CD4-positive, alpha-beta T cell treated with Interleukin-12 subunit alpha and Interleukin-12 subunit beta, for 1 hour (primary cell): Measurements from ENCODE around the gene STAT5B.
"Not testable (repeated sequence)": the region's sequence is repeated elsewhere in the genome, so short reads cannot be mapped to it uniquely, and the experiment has no call there.

ENCODE experiments used
- DNase-seq: peaks from one replicate; pipeline ENCODE4 v3.0.0-alpha.2; 2020

The STAT5B gene

DNA sequence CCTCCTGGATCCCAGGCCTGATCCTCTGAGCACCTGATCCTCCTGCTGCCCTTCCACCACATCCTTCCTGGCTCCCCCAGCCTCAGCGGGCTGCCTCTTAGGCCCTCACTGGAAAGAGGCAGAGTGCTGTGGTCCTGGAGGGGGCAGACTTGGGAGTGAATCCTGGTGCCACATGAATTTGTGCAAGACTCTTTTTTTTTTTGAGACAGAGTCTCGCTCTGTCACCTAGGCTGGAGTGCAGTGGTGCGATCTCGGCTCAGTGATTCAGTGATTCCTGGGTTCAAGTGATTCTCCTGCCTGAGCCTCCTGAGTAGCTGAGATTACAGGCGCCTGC, 84.9 kb downstream of the STAT5B start:
- no peak for DNase-seq

- no peak for DNase-seq
Observed at GRCh38 chr17:42190491-42191274, 85.5 kb downstream of the STAT5B start.

DNA sequence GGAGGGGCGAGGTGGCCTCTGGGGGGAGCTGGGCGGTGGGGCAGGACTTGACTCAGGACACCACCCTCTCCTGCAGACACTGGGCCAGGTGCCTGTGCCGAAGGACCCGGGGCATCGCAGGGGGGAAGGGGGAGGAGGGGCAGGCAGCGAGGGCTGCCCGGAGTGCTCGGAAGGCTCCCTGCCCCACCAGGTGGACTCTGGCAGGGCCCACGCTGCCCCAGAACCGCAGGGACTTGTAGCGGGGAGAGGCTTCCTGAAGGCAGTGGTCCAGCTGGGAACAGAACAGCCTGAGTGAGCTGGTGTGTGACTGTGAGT, 86.6 kb downstream of the STAT5B start:
- no peak for DNase-seq

DNA sequence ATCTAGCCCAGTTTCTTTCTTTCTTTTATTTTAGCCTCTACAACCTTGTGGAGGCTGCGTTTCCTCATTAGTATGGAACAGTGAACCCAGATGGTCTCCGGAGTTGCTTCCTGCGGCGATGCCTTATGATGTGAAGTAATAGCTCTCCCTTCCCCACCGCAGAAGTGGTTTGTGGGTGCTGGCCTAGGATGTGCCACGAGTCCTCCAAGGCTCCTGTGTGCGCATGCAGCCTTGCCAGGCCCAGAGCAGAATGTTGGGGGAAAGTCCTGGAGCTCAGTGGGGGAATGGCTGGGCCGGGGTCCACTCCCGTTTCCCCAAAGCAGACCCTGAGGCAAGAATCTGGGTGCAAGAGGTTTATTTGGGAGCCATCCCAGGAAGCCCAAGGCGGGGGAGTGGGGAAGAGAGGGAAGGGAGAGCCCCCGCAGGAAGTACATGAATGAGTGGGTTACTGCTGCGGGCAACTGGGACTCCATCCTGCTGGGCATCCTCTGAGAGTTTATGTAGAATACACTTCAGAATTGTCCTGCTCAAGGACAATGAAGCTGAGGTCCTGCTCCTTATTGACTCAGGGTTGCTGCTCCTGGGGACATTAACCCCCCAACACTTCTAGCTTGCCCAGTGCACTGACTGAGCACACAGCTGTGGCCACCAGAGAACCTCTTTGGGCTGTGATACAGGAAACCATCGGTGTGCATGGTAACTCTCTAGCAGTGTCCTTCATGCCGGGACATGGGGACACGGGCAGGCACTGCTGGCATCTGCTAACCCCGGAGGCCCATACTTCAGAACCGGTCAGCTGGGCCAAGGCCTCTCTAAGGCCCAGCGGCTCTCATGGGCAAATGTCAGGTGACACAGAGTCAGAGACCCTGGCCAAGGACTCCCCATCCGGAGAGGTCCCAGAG, 87.2 kb downstream of the STAT5B start:
- DNase-seq, result no peak

- DNase-seq, result no peak
Observed at GRCh38 chr17:42187833-42188232, 88.4 kb downstream of the STAT5B start.

- DNase-seq, result not testable (repeated sequence)
Observed at GRCh38 chr17:42186191-42186590, 90.0 kb downstream of the STAT5B start.

GRCh38 chr17:42185621-42185930, 90.6 kb downstream of the STAT5B start:
- DNase-seq, result no peak

DNA sequence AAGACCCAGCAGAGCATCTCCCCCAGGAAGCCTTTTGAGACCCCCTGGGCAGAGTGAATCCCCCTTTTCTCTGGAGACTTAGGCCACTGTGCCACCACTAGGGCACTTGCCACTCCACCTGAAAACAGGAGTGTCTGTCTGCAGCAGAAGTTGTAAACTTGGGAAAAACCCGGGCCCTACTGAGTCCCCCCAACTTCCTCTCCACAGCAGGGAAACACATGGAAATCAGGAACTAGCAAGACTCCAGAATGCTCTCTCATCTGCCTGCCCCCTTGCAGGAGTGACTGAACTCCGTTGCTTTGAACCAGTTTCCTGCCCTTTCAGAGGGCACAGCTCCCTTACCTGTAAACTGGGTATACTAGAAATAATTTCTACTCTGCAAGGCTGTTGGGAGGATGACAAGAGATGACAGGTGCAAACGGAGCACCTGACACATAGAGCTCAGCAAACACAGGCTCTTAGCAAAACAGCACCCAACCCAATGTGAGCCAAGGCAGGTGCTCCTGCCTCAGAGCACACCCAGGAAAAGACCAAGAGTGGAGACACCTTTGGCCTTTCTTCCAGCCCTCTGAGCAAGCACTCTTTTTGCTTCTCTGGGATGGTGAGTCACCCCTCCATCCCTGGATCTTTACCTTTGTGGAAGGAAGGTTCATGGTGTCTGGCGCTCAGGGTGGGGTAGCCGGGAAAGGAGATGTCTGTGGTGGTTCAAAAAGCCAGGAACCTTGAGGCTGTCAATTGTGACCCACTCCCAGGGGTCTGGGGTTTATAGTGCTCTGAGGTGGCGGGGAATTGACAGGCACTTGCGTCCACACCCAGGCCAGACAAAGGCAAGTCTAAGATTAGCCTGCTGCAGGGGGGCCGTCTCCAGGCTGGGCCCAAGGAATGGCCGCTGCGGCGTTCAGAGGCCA, 91.2 kb downstream of the STAT5B start, which contains the start of gene HCRT:
Gene HCRT, minus strand, starts transcription at position 740 of the 908 bp plus-strand sequence. Its CDS starts 87 bp downstream, at position 653.
- DNase-seq, result no peak

GRCh38 chr17:42183741-42184711, 92.2 kb downstream of the STAT5B start:
- peak; percentile 84 for DNase-seq

- no peak for DNase-seq
Observed at GRCh38 chr17:42182927-42183734, 93.1 kb downstream of the STAT5B start.

DNA sequence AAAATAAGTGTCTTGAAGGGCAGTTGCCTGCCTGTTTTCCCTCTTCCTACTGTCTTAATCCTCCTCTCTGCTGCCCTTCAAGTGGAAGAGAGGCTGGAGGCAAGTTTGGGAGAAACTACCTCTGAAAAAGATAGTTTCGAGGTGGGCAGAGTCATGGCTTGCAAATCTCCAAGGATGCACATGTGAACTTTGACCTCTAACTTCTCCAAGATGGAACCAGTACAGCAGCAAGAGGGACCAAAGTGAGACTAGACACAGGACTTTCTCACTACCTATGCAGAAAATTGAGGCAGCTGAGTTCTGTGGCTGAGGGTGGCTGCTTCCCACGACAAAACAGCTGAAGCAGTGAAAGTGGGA, 94.4 kb downstream of the STAT5B start:
- DNase-seq, result no peak

DNA sequence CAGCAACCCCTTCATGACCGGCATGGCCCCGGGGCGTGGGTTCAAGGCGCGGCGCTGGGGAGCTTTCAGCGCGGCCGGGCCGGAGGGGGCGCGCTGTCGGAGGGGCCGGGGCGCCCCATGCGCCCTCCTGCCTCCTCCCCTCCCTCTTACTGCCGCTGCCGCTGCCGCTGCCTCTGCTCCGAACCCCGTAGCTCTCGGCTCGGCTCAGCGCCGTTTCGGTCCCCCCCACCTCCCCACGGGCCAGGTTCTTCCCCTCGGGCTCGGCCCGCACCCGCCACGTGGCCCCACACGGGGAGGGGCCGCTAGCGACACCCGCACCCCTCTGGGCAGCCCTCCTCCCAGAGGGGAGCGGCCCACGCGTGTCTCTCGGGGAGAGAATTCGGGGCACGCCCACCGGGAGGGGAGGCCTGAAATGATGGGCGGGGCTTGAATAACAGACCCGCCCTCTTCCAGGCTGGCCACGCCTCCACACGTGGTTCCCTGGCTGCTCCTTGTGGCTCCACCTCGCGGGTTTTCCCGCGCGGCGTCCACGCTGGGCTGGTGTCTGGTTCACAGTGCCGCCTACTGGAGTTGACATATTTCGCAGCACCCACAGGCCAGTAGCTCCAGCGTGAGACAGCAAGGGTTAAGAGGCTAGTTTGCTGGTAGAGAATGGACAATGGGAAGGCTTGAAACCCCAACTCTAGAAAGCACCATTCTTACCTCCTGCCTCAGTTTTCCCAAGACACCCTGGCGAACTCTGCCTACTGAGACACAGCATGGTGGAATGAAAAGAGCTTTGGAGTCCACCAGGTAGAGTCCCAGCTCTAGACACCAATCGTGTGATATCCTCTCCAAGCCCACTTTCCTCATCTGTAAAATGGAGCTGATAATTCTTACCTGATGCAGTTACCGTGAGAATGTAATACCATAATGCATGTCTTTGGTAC, 95.0 kb downstream of the STAT5B start, which contains the start of gene KCNH4:
Gene KCNH4, minus strand, starts transcription at position 221 of the 929 bp plus-strand sequence. Its CDS starts 197 bp downstream, at position 24.
- peak; percentile 94 for DNase-seq

DNA sequence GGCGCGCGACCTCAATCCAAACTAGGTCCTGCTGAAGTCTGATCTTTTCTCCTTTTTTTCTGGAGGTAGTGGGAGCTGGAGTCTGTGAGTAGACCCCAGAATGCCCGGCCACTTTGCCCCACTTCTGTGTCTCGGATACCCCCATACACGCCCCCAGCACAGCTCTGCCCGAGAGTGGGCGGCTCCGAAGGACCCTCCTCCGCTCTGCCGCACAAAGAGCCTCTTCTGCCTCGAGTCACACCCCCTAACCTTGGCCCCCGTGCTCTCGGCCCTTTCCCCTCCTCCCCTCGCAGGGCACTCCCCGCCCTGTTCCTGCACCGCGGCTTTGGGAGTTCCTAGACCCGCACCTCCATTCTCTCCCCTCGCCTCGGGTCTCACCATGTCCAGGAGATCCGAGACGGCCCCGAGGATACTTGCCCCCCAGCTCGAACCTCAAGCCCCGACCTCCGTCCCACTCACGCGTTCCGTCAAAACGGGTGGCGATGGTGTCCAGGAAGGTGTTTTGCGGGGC, 95.7 kb downstream of the STAT5B start:
- DNase-seq, result no peak

- peak; percentile 35 for DNase-seq
Observed at GRCh38 chr17:42179911-42180410, 96.2 kb downstream of the STAT5B start.

DNA sequence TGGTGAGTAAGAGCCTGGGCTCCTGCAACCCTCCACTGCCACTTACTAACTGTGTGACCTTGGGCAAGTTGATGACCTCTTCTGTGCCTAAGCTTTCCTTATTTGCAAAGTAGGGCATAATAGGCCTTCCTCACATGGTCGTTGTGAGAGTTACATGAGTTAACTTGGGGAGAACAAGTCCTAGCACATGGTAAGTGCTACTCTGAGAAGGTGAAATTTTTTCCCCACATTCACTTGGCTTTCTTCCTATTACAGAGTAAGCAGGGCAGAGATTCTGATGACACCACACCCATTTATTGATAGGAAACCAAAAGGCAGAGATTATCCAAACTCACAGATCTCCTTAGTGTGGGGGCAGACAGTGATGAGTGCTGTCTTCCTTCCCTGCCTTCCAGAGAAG, 96.9 kb downstream of the STAT5B start:
- no peak for DNase-seq

DNA sequence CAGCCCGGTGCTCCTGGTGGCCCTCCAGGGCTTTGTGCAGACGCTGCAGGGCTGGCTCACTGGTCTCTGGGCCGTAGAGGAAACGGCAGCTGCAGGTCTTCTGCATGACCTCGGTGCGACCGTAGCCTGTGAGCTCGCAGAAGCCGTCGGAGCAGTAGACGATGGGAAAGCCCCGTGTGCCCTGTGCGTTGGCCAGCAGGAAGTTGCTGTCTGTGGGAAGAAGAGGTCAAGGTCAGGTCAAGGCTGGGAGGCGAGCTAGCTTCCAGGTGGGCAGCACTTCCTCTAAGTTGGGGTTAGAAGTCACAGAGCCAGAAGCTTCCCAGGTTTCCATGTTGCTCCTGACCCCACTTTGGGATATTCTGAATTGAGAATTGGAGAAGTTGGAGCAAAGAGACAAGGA, 97.4 kb downstream of the STAT5B start:
- DNase-seq, result peak; percentile 44

DNA sequence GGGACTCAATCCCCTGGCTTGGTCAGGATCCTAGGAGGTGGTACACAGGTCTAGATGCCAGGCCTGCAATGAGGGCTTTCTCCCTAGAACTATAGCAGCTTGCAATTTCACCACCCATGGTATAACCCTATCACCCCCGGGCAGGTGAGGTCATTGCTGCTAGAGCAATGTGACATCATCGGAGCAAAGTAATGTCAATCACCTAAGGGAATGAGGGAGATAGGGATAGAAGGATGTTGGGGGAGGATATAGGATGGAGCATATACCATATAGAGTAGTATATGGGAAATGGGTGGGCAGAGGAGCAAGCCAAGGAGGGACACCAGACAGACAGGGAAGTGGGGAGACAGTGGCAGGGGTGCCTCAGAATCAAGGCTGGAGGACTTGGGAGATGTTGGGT, 98.5 kb downstream of the STAT5B start:
- no peak for DNase-seq

GRCh38 chr17:42174126-42174783, 101.9 kb downstream of the STAT5B start:
- DNase-seq, result no peak

GRCh38 chr17:42171831-42172230, 104.4 kb downstream of the STAT5B start:
- DNase-seq, result no peak
